ENCODE results near the gene BAIAP2.
"Not testable (repeated sequence)": the region's sequence is repeated elsewhere in the genome, so short reads cannot be mapped to it uniquely, and the experiment has no call there.

The BAIAP2 gene

GRCh38 chr17:81135505-81136278 is 100.7 kb downstream of the BAIAP2 start:
- in situ Hi-C loops (cut with MboI; ENCODE audit: low sequenced_read_pairs), result no loop called here

- in situ Hi-C loops (cut with MboI; ENCODE audit: low sequenced_read_pairs), result no loop called here
Observed at GRCh38 chr17:81136366-81136765, 101.4 kb downstream of the BAIAP2 start.

GRCh38 chr17:81137248-81137647 is 102.3 kb downstream of the BAIAP2 start:
- in situ Hi-C loops (cut with MboI; ENCODE audit: low sequenced_read_pairs), result no loop called here

- in situ Hi-C loops (cut with MboI; ENCODE audit: low sequenced_read_pairs), result no loop called here
Observed at GRCh38 chr17:81138083-81138482, 103.1 kb downstream of the BAIAP2 start.

- in situ Hi-C loops (cut with MboI; ENCODE audit: low sequenced_read_pairs), result no loop called here
Observed at GRCh38 chr17:81138500-81138899, 103.5 kb downstream of the BAIAP2 start.

GRCh38 chr17:81139428-81139827 is 104.5 kb downstream of the BAIAP2 start:
- in situ Hi-C loops (cut with MboI; ENCODE audit: low sequenced_read_pairs), result no loop called here

GRCh38 chr17:81140018-81140417 is 105.1 kb downstream of the BAIAP2 start:
- in situ Hi-C loops (cut with MboI; ENCODE audit: low sequenced_read_pairs), result no loop called here

GRCh38 chr17:81140695-81141094 is 105.7 kb downstream of the BAIAP2 start:
- in situ Hi-C loops (cut with MboI; ENCODE audit: low sequenced_read_pairs), result no loop called here

GRCh38 chr17:81142301-81143199 is 107.6 kb downstream of the BAIAP2 start:
- in situ Hi-C loops (cut with MboI; ENCODE audit: low sequenced_read_pairs), result no loop called here

- in situ Hi-C loops (cut with MboI; ENCODE audit: low sequenced_read_pairs), result no loop called here
Observed at GRCh38 chr17:81143200-81143527, 108.2 kb downstream of the BAIAP2 start.

GRCh38 chr17:81143717-81144422 is 108.9 kb downstream of the BAIAP2 start:
- in situ Hi-C loops (cut with MboI; ENCODE audit: low sequenced_read_pairs), result no loop called here

- in situ Hi-C loops (cut with MboI; ENCODE audit: low sequenced_read_pairs), result no loop called here
Observed at GRCh38 chr17:81144423-81144781, 109.5 kb downstream of the BAIAP2 start.

- in situ Hi-C loops (cut with MboI; ENCODE audit: low sequenced_read_pairs), result not testable (repeated sequence)
Observed at GRCh38 chr17:81146208-81146607, 111.3 kb downstream of the BAIAP2 start.

GRCh38 chr17:81147701-81148100 is 112.8 kb downstream of the BAIAP2 start:
- in situ Hi-C loops (cut with MboI; ENCODE audit: low sequenced_read_pairs), result no loop called here

- in situ Hi-C loops (cut with MboI; ENCODE audit: low sequenced_read_pairs), result no loop called here
Observed at GRCh38 chr17:81148571-81148970, 113.6 kb downstream of the BAIAP2 start.

GRCh38 chr17:81148986-81149533 is 114.1 kb downstream of the BAIAP2 start:
- in situ Hi-C loops (cut with MboI; ENCODE audit: low sequenced_read_pairs), result no loop called here

- in situ Hi-C loops (cut with MboI; ENCODE audit: low sequenced_read_pairs), result no loop called here
Observed at GRCh38 chr17:81150377-81151077, 115.6 kb downstream of the BAIAP2 start.

- in situ Hi-C loops (cut with MboI; ENCODE audit: low sequenced_read_pairs), result no loop called here
Observed at GRCh38 chr17:81151278-81151677, 116.3 kb downstream of the BAIAP2 start.

- in situ Hi-C loops (cut with MboI; ENCODE audit: low sequenced_read_pairs), result no loop called here
Observed at GRCh38 chr17:81152288-81152828, 117.4 kb downstream of the BAIAP2 start.

- in situ Hi-C loops (cut with MboI; ENCODE audit: low sequenced_read_pairs), result no loop called here
Observed at GRCh38 chr17:81153340-81153803, 118.4 kb downstream of the BAIAP2 start.
